ENCODE measurements around the gene MPV17L2.
A peak's percentile ranks its signal among the peaks of the same experiment; 100 is the strongest.

Gene MPV17L2

GRCh38 chr19:18150776-18151624 lies 42.0 kb upstream of the MPV17L2 start:
- TF ChIP-seq CTCF (IDR thresholded peaks at IDR 0.05), result no peak

GRCh38 chr19:18152442-18152816 lies 40.6 kb upstream of the MPV17L2 start:
- peak; percentile 46; the same call in 1 of the 2 replicates for TF ChIP-seq CTCF (IDR thresholded peaks at IDR 0.05)

- no peak for TF ChIP-seq CTCF (IDR thresholded peaks at IDR 0.05)
These were observed 40.0 kb upstream of the MPV17L2 start, which contains the start of gene PIK3R2 for GRCh38 chr19:18152817-18153555. Gene PIK3R2 (plus strand): TSS chr19:18153163. CDS start chr19:18155880, 2,717 bp downstream.

GRCh38 chr19:18153556-18154134 lies 39.4 kb upstream of the MPV17L2 start:
- no peak for TF ChIP-seq CTCF (IDR thresholded peaks at IDR 0.05)

- TF ChIP-seq CTCF (IDR thresholded peaks at IDR 0.05), result no peak
These were observed 37.6 kb upstream of the MPV17L2 start for GRCh38 chr19:18155095-18156087.

- no peak for TF ChIP-seq CTCF (IDR thresholded peaks at IDR 0.05)
These were observed 36.8 kb upstream of the MPV17L2 start for GRCh38 chr19:18156268-18156667.

Data from LNCAP (cell line).